HG03469 (cell line): Measurements from ENCODE around the gene SPINT2.
"Not testable (repeated sequence)": the region's sequence is repeated elsewhere in the genome, so short reads cannot be mapped to it uniquely, and the experiment has no call there.

Source experiments
- ATAC-seq: cut with Tn5 transposase; IDR thresholded peaks from one replicate; pipeline ENCODE4 v1.9.1; 2021; ENCODE audit warnings: mild to moderate bottlenecking, moderate library complexity, moderate number of reproducible peaks; ENCODE audit not compliant: unreplicated experiment

Gene SPINT2, protein sequence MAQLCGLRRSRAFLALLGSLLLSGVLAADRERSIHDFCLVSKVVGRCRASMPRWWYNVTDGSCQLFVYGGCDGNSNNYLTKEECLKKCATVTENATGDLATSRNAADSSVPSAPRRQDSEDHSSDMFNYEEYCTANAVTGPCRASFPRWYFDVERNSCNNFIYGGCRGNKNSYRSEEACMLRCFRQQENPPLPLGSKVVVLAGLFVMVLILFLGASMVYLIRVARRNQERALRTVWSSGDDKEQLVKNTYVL

DNA sequence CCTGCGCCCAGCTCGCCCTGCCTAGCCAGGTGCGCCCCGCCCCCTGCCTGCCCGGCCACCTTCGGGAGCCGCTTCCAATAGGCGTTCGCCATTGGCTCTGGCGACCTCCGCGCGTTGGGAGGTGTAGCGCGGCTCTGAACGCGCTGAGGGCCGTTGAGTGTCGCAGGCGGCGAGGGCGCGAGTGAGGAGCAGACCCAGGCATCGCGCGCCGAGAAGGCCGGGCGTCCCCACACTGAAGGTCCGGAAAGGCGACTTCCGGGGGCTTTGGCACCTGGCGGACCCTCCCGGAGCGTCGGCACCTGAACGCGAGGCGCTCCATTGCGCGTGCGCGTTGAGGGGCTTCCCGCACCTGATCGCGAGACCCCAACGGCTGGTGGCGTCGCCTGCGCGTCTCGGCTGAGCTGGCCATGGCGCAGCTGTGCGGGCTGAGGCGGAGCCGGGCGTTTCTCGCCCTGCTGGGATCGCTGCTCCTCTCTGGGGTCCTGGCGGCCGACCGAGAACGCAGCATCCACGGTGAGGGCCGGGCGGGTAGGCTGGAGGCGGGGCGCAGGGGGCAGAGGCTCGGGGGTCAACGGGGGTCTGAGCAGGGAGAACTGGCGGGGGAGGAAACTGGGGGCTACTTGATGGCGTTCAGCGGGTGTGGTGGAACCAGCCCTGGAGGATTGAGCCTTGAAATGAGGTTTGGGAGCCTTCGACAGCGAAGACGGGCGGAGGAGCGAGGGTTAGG, at the start of gene SPINT2:
SPINT2 (plus strand) TSS at position 88 of the 727 bp plus-strand sequence; CDS start at position 408, 320 bp downstream.
- no peak for ATAC-seq

DNA sequence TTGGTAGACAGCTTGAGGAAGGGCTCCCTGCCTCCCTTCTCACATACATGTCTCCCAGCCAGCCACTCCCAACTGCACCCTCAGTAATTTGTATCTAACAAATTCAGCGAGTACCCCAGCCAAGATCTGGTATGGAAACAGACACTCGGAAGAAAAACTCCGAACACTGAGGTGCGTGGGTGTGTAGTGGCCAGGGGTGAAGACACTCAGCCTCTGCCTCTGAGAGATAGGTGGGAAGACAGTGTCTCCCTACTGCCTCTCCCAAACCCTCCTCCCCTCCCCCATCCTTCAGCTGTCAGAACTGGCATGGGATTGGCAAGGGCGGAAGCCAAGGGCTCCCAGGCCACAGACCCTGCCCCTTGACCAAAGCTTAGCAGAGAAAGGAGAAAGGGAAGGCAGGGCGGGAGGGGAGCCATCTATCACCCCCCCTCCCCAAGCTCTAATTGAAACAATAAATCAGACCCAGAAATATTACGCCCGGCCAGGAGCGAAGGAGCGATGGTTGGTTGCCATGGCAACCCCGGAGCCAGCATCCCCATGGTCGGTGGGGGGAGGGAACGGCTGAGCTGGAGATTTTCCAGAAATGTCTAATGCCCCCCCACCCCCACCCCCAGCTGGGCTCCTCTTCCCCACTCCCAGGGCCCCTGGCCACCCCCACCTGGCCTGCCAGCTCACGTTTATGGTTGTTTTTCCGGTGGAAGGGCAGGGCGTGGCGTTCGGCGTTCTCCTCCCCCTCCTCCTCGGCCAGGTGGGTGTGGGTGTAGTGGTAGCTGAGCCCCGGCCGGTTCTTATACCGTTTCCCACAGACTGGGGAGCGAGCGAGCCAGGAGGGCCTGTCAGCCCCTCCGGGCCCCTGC, 47.4 kb upstream of the SPINT2 start:
- no peak for ATAC-seq

DNA sequence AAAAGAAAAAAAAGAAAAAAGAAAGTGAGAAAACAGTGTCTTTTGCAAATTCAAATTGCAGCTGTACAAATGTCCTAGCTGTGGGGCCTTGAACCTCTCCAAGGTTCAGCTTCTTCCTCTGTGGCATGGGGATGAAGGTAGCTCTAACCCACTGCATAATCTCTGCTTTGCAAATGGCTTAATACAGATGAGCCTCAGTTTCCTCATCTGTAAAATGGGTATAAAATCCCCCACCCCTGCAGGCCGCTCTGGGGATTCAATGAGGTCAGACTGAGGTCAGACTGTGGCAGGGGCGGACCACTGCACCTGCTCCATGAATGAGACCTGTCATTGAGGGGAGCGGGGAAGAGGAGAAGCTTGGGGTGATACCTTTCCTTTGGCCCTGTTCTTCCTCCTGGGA, 46.2 kb upstream of the SPINT2 start:
- ATAC-seq: no peak

DNA sequence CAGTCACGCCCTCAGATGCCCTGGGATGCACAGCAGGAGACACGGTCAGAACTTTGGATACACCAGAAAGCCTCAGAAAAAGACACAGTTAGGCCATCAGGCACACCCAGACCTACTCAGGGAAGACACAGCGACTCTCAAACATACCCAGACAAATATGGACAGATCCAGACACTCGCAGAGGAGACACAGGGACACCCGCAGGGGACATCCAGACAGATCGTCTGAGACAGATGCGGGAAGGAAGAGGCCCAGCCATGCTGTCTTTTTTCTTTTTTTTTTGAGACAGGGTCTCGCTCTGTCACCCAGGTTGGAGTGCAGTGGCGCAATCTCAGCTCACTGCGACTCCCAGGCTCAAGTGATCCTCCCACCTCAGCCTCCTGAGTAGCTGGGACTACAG, 45.2 kb upstream of the SPINT2 start:
- ATAC-seq: no peak

DNA sequence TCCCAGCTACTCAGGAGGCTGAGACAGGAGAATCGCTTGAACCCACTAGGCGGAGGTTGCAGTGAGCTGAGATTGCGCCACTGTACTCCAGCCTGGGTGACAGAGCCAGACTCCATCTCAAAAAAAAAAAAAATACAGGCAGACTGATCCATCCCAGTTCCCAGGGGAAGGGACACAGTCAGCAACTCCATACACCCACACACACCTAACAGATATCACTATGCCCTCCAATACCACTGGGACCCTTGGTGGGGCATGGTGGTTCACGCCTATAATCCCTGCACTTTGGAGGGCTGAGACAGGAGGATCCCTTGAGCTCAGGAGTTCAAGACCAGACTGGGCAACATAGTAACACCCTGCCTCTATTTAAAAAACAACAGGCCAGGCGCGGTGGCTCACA, 43.0 kb upstream of the SPINT2 start:
- no peak for ATAC-seq

DNA sequence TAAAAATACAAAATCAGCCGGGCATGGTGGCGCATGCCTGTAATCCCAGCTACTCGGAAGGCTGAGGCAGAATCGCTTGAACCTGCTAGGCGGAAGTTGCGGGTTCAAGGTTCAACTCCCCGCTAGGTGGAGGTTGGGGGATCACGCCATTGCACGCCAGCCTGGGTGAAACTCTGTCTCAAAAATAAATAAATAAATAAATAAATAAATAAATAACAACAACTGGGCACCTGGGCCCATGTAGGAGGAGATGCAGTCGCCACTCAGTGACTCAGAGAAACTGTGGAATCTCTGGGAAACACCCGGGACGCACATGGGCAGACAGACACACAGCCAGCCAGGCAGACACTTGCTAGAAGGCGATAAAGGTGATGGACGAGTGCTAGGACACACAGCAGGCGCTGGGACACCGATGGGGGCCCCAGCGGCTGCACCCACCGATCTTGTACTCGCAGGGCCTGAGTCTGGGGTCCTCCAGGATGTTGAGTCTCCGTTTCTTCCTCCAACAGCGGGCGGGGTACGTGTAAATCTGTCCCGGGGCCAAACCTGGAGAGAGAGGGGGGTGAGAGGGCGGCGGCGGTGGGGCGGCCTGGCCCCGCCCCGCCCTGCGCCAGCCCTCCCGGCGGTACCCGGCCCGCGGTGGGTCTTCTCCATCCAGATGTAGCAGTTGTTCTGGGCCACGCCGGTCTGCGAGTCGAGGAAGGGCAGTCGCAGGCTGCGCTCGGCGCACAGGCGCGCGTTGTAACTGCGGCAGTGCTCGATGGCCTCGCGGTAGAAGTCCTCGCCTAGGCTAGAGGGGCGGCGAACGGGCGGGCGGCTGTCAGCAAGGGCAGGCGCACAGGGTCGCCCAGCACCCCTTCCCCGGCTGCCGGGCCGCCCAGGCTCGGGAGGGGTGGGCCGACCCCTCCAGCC, 42.2 kb upstream of the SPINT2 start:
- ATAC-seq: no peak

DNA sequence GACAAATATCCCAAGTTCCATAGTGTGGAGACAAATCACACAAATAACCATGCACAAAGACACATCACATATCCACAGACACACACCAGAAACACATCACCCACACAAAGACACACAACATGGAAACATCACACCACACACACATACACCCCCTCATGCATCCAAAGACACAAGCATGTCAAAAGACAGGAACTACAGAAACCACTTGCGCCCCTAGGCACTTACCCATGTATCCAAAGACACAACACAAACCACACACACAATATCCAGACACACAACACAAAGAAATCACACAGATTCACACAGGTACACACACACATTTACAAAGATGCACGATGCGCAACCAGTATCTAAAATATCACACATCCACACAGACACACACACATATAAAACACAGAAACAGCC, 41.3 kb upstream of the SPINT2 start:
- no peak for ATAC-seq

DNA sequence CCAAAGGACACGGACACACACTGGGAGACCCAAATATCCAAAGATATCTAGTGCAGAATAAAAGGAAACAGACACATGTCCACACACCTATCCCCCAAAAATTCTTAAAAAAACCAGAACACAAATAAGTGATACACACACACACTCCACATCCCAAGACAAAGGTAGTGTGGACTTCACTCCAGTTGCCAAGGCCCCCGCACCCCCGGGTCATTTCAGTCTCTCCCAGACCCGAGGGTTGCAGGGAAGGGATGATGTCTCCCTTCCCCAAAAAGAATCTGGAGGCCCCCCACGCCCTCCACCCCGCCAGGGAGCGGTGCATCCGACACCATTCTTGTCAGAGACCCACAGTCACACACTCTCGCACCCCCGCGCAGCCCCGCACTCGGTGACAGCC, 40.8 kb upstream of the SPINT2 start:
- no peak for ATAC-seq

DNA sequence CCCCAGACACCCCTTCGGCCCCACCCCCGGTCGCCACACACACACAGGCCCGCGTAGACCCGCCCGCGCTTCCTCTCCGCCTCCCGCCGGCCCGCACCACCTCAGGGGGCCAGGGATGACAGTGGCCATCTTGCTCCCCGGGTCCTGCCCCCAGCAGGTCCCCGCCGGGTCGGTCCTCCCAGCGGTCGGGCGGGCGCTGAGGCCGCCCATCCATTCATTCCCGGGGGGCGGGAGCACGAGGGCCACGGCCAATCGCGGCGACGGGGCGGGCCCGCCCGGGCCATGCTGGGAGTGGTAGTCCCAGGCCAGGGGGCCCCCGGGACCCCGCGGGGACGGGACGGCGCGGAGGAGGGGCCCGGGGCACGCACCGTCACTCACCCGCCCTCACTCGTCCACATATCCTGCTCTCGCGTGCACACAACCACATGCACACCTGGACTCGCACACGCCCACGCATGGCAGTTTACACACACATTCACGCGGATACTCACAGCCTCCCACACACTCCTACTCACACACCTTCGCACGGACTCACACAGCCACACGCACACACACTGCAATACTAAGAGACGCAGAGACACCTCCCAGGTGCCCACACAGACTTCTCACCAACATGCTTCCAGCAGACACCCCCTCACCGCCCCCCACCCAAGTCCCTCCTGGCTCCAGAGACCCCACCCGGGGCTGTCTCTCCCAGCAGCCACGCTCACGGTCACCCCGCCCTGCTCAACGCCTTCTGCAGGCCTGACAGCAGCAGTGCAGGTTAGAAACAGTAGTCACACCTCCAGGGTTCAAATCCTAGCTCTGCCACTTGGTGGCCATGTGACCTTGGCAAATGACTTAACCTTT, 40.1 kb upstream of the SPINT2 start, which contains the start of gene DPF1:
DPF1 (minus strand) TSS at position 209 of the 849 bp plus-strand sequence; CDS start at position 129, 80 bp downstream.
- no peak for ATAC-seq

DNA sequence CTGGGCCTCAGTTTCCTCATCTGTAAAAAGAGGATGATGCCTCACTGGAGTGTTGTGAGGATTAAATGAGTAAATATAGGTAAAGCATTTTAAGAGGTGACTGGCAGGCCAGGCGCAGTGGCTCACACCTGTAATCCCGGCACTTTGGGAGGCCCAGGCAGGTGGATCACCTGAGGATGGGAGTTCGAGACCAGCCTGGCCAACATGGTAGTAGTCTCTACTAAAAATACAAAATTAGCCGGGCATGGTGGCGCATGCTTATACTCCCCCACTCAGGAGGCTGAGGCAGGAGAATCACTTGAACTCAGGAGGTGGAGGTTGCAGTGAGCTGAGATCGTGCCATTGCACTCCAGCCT, 39.5 kb upstream of the SPINT2 start:
- not testable (repeated sequence) for ATAC-seq

DNA sequence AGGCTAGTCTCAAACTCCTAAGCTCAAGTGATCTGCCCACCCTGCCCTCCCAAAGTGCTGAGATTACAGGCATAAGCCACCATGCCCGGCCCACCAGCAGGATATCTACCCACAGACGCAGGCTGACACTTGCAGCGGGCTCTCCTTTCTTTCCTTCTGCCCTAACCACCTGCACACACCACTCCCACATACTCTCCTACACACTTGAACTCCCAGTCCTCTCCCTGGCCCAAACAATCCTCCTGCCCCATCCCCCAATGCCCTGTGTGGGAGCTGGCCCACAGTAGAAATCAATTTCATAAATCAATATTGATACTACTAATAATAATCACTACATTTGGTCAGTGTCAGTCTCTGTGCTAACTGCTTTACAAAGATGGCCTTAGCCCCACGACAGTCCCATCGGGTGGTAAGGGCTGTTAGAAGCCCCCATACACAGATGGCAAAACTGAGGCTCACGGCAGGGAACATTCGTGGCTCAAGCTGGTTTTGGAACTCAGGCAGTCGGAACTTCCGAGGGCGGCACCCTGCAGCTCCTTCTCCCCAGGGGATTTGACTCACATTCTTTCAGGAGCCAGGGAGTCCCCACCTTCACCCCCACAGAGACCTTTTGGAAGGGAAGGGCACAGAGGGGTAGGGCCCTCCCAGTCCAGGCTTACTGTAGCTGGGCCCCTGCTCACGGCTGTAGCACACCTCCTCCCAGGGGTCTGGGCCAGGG, 36.9 kb upstream of the SPINT2 start:
- ATAC-seq: no peak

DNA sequence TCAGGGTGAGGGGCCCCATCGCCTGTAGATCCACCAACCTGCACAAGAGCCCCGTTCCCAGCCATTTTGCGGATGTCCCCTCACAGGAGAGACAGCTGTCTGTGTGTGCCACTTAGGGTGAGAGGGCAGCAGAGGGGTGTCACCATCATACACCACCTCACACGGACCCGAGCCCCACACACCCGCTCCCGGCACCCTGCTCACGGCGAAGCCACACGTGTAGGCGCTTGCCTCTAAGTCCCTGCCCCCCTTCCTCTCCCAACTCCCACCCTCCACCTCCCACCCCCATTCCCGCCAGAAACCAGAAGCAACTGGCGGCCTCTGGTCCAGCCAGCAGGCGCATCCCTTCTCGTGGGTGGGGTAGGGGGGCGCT, 36.4 kb upstream of the SPINT2 start:
- no peak for ATAC-seq

DNA sequence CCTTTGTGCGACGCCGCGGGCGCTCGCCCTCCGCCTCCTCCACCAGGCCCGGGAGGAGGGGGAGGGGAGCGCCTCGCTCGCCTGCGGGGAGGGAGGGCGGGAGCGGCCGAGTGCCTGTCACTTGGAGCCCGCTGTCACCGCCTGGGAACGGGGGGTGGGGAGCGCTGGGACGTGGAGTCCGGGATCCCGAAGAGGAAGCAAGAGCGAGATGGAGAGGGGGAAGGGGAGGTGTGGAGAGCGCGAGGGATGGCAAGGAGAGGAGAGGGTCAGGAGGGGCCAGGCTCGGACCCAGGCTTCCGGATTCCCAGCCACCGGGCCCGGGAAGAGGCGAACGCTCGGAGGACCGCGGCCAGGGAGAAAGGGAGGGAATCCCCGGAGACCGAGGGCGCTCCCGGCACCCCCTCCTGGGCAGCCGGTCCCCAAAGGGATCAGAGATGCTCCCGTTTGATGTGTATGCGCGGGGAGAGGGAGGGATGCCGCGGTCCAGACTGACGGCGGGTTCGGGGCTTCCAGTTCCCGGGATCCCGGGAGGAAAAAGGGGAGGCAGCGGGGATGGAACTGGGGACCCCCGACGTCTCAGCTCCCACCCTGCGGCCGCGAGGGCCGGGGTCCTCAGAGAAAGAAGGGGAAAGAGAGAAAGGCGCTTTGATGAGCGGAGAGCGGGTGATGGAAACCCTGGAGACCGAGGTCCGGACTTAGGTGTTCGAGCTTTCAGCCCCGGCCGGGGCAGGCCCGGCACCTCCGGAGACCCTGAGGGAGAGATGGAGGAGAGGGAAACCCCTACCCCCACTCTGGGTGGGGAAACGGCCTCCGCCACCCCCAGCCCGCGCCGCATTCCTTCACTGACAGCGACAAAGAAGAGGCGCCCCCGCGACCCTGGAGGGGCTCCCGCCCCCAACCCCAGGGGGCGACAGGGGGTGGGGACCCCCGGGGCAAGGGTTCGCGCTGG, 35.6 kb upstream of the SPINT2 start:
- no peak for ATAC-seq

DNA sequence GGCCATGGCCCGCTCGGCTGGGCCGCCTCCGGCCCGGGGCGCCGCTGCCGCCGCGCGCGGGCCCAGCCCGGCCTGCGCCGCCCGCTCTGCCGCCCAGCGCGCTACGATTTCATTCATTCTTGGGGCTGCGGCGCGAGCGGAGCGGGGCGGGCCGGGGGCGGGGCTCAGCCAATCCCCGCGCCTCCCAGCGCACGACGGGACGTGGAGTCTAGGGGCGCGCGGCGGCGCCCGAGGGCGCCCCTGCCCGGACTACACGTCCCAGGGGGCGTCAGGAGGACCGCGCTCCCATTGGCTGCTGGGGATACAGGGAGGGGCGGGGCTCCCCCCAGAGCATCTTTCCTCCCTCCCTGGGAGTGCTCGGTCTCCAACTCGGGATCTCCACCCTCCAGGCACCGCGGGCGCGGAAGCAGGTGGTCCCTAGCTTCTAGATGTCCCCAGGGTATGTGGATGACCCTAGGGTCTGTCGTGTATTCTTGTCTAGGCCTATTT, 34.7 kb upstream of the SPINT2 start:
- no peak for ATAC-seq

DNA sequence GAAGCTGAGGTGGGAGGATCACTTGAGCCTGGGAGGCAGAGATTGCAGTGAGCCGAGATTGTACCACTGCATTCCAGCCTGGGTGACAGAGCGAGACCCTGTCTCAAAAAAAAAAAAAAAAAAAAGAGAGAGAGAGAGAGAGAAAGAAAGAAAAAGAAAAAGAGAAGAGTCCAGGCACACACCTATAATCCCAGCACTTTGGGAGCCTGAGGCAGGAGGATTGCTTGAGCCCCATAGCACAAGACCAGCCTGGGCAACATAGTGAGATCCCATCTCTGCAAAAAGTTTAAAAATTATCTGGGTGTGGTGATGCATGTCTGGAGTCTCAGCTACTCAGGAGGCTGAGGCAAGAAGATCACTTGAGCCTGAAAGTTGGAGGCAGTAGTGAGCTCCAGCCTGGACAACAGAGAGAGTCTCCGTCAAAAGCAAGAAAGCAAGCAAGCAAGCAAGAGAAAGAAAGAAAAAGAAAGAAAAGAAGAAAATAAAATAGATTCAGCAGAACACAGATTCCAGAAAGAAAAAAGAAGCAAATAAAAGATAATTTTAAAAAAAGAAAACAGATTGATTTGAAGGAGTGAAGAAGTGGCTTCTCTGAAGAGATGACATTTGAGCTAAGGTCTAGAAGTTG, 33.8 kb upstream of the SPINT2 start:
- ATAC-seq: not testable (repeated sequence)

DNA sequence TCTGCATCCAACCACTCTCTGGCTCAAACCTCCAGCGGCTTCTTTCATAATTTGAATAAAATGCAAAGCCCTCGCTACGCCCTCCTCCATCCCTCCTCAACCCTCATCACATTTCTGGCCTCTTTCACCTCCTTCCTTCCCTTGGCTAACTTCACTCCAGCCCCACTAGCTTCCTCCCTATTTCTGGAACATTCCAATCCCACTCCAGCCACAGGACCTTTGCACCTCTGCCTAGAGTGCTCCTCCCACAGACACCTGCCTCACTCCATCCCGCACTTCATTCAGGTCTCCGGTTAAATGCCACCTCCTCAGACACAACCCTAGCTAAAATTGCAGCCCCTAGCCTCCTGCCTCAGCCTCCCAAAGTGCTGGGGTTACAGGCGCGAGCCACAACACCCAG, 32.5 kb upstream of the SPINT2 start:
- no peak for ATAC-seq

DNA sequence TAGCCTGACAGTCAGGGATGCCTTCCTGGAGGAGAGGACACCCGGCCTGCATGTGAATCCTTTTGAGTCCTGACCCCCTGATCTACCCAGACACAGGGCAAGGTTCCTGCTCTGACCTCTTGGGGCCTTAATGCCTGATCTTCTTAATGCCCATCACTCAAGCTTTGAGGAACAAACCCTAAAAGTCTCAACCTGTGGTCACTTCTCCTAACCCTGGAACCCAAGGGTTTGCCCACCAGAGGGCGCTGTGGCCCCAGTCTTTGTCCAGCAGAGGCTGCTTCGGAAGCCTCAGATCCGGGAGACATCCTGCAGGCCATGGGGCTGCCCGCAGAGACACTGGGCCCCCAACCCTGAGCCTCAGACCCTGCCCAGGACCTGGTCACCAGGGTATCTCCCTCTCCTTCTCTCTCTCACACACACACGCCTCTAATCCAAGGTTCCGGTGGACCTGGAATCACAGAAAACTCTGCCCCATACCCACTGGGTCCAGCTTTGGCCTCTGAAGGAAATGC, 30.6 kb upstream of the SPINT2 start:
- no peak for ATAC-seq
